K562 (cell line): Measurements from ENCODE around the gene CREG2.

Source experiments
- EZH2 ChIP-seq: IDR thresholded peaks from 2 replicates; pipeline ENCODE4 v1.6.1; 2012; ENCODE audit warnings: low read depth, mild to moderate bottlenecking, inconsistent platforms, low read length, borderline replicate concordance
- SAFB2 ChIP-seq: fragments of 200-400 bp; formaldehyde crosslinking; IDR thresholded peaks from 2 replicates; pipeline ENCODE4 v1.6.1; 2018; ENCODE audit warnings: borderline replicate concordance, low read length, low read depth, moderate library complexity; ENCODE audit not compliant: severe bottlenecking
- SMARCE1 ChIP-seq: fragments of 450-650 bp; IDR thresholded peaks from 2 replicates; pipeline ENCODE4 v1.7.1; 2016; ENCODE audit warnings: mild to moderate bottlenecking
- ZFP1 ChIP-seq: fragments of 450-650 bp; formaldehyde crosslinking; IDR thresholded peaks from 2 replicates; pipeline ENCODE4 v1.4.0; 2020; ENCODE audit warnings: mild to moderate bottlenecking, mixed read lengths
- TF ChIP-seq, protein P1 (sequence below): sonication (generic); formaldehyde crosslinking; IDR thresholded peaks from 2 replicates; pipeline ENCODE4 v1.8.1; 2023; ENCODE audit warnings: mild to moderate bottlenecking, missing genetic modification reagents, moderate library complexity
- TF ChIP-seq, protein P2 (sequence below): fragments of 200-800 bp; sonication (Bioruptor generic); IDR thresholded peaks from 2 replicates; pipeline ENCODE4 v1.6.1; 2016; ENCODE audit warnings: missing genetic modification characterization, missing compliant biosample characterization

DNA sequence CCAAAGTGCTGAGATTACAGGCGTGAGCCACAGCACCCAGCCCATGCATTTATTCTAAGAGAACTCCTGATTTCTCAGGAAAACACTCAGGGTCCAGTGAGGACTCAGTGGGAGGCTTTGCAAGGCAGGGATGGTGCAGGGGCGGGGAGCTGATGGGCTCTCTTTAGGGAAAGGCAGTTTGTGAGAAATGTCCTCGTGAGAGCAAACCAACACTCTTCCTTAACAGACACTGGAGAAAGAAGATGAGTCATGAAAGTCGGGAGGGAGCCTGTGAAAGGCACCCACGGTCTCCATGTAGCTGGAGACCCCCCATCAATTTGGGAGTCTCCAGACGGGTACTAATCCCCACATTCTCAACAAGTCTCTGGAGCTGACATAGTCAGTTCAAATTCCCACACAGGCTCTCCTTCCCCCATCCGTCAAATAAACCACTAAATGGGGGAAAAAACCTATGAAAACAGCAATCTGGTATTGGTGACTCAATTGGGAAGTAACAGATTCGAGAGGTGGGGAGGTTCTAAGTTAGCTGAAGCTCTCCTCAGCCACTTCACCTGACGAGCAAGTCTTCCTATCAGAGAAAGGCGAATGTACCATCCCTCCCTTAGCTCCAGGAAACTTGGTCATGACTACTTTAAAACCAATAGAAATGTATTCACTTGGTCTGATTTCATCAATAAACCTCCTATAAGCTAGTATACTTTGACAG is 11.0 kb upstream of the CREG2 start:
- no peak for TF ChIP-seq SMARCE1
- no peak for TF ChIP-seq ZFP1
- TF ChIP-seq, protein P1, sequence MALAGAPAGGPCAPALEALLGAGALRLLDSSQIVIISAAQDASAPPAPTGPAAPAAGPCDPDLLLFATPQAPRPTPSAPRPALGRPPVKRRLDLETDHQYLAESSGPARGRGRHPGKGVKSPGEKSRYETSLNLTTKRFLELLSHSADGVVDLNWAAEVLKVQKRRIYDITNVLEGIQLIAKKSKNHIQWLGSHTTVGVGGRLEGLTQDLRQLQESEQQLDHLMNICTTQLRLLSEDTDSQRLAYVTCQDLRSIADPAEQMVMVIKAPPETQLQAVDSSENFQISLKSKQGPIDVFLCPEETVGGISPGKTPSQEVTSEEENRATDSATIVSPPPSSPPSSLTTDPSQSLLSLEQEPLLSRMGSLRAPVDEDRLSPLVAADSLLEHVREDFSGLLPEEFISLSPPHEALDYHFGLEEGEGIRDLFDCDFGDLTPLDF (CRISPR knock-in tag): no peak
- no peak for TF ChIP-seq SAFB2
- no peak for TF ChIP-seq EZH2
- TF ChIP-seq, protein P2, sequence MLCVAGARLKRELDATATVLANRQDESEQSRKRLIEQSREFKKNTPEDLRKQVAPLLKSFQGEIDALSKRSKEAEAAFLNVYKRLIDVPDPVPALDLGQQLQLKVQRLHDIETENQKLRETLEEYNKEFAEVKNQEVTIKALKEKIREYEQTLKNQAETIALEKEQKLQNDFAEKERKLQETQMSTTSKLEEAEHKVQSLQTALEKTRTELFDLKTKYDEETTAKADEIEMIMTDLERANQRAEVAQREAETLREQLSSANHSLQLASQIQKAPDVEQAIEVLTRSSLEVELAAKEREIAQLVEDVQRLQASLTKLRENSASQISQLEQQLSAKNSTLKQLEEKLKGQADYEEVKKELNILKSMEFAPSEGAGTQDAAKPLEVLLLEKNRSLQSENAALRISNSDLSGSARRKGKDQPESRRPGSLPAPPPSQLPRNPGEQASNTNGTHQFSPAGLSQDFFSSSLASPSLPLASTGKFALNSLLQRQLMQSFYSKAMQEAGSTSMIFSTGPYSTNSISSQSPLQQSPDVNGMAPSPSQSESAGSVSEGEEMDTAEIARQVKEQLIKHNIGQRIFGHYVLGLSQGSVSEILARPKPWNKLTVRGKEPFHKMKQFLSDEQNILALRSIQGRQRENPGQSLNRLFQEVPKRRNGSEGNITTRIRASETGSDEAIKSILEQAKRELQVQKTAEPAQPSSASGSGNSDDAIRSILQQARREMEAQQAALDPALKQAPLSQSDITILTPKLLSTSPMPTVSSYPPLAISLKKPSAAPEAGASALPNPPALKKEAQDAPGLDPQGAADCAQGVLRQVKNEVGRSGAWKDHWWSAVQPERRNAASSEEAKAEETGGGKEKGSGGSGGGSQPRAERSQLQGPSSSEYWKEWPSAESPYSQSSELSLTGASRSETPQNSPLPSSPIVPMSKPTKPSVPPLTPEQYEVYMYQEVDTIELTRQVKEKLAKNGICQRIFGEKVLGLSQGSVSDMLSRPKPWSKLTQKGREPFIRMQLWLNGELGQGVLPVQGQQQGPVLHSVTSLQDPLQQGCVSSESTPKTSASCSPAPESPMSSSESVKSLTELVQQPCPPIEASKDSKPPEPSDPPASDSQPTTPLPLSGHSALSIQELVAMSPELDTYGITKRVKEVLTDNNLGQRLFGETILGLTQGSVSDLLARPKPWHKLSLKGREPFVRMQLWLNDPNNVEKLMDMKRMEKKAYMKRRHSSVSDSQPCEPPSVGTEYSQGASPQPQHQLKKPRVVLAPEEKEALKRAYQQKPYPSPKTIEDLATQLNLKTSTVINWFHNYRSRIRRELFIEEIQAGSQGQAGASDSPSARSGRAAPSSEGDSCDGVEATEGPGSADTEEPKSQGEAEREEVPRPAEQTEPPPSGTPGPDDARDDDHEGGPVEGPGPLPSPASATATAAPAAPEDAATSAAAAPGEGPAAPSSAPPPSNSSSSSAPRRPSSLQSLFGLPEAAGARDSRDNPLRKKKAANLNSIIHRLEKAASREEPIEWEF: no peak
